Measurements from ENCODE around the gene PHF14. TPM values are rescaled to one million over a fixed set of nuclear protein-coding genes. Genes with fewer than 3 reads are reported as not detected.

PHF14 gene
- total and polyA plus RNA-seq, 8 donors, result 10.8 to 23.5 (median 15.3) TPM

- FAIRE-seq, result no peak
- WGBS, 2 donors, result 68 to 75% methylated on average over 8 of the region's 8 CpGs
- no peak for ATAC-seq
Measured at GRCh38 chr7:11188529-11189310, 215.0 kb downstream of the PHF14 start.

GRCh38 chr7:11191081-11191480, 217.4 kb downstream of the PHF14 start:
- no peak for FAIRE-seq
- no peak for TF ChIP-seq CTCF (IDR thresholded peaks at IDR 0.05)
- no peaks in the 10 kb centered on the region for H3K36me3 ChIP-seq
- intact Hi-C loops (cut with DNase I), result no loop called here
- no peak for DNase-seq
- ATAC-seq, result no peak
- 68 to 76% methylated on average over 3 of the region's 3 CpGs for WGBS, 2 donors
- H3K4me1 ChIP-seq, result peaks cover 0 to 5% (median 4%) of the 10 kb centered on the region in 3 donors
- no peaks in the 10 kb centered on the region for H3K9me3 ChIP-seq
- no peak overlapping the region for H3K27ac ChIP-seq
- H3K4me3 ChIP-seq, result no peak overlapping the region
- no peaks in the 10 kb centered on the region for H3K27me3 ChIP-seq

More at GRCh38 chr7:11188529-11189310, 215.0 kb downstream of the PHF14 start:
- no peaks in the 10 kb centered on the region for H3K36me3 ChIP-seq
- no peaks in the 10 kb centered on the region for H3K9me3 ChIP-seq
- no peaks in the 10 kb centered on the region for H3K27me3 ChIP-seq
- TF ChIP-seq CTCF (IDR thresholded peaks at IDR 0.05), result no peak
- intact Hi-C loops (cut with DNase I), result no loop called here
- H3K27ac ChIP-seq, result no peak overlapping the region
- no peak for DNase-seq
- no peak overlapping the region for H3K4me3 ChIP-seq
- peaks cover 0 to 4% (median 0%) of the 10 kb centered on the region in 3 donors for H3K4me1 ChIP-seq

- intact Hi-C loops (cut with DNase I), result no loop called here
- Histone ChIP-seq H3K9me3 (no peaks in the 10 kb centered on the region), H3K36me3 (no peaks in the 10 kb centered on the region), H3K4me1 (peaks cover 0 to 5% (median 4%) of the 10 kb centered on the region in 3 donors), H3K4me3 (no peak overlapping the region), H3K27ac (no peak overlapping the region), H3K27me3 (no peaks in the 10 kb centered on the region)
- ATAC-seq (no peak), FAIRE-seq (no peak), DNase-seq (no peak)
- no peak for TF ChIP-seq CTCF (IDR thresholded peaks at IDR 0.05)
- 52 to 61% methylated on average over 4 of the region's 4 CpGs for WGBS, 2 donors
Measured at GRCh38 chr7:11191574-11192220, 218.0 kb downstream of the PHF14 start.

- Histone ChIP-seq H3K4me1 (peaks cover 0 to 5% (median 4%) of the 10 kb centered on the region in 3 donors), H3K27me3 (no peaks in the 10 kb centered on the region), H3K4me3 (no peak overlapping the region), H3K9me3 (no peaks in the 10 kb centered on the region), H3K36me3 (no peaks in the 10 kb centered on the region), H3K27ac (no peak overlapping the region)
- DNase-seq (no peak), ATAC-seq (peak in 1 of 4 donors; percentile 41), FAIRE-seq (no peak)
- TF ChIP-seq CTCF (IDR thresholded peaks at IDR 0.05), result no peak
- intact Hi-C loops (cut with DNase I), result no loop called here
- WGBS, 2 donors, result 80 to 87% methylated on average over 5 of the region's 5 CpGs
Measured at GRCh38 chr7:11192506-11192905, 218.8 kb downstream of the PHF14 start.

All from pancreas (tissue), 10 donors.